Measurements from ENCODE around the gene MCF2L.
"Not testable (repeated sequence)": the region's sequence is repeated elsewhere in the genome, so short reads cannot be mapped to it uniquely, and the experiment has no call there.

The MCF2L gene

GRCh38 chr13:113065406-113066141 is 96.6 kb downstream of the MCF2L start:
- DNase-seq (ENCODE audit: low spot score), result no peak

DNA sequence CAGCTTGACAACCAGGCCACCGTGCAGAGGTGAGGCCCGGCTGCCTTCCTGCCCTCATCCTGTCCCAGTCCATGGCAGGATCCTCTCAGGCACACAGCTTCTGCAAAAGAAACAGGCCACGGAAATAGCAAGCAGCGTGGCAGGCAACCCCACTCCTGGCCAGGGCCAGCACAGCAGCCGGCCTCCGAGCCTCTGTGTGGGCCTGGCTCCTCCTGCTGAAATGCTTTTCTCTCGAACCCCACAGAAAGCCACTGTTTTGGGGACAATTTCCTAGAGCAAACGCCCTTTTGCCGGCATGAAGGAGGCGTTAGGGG is 97.1 kb downstream of the MCF2L start:
- no peak for DNase-seq (ENCODE audit: low spot score)

GRCh38 chr13:113066746-113067145 is 97.7 kb downstream of the MCF2L start:
- no peak for DNase-seq (ENCODE audit: low spot score)

DNA sequence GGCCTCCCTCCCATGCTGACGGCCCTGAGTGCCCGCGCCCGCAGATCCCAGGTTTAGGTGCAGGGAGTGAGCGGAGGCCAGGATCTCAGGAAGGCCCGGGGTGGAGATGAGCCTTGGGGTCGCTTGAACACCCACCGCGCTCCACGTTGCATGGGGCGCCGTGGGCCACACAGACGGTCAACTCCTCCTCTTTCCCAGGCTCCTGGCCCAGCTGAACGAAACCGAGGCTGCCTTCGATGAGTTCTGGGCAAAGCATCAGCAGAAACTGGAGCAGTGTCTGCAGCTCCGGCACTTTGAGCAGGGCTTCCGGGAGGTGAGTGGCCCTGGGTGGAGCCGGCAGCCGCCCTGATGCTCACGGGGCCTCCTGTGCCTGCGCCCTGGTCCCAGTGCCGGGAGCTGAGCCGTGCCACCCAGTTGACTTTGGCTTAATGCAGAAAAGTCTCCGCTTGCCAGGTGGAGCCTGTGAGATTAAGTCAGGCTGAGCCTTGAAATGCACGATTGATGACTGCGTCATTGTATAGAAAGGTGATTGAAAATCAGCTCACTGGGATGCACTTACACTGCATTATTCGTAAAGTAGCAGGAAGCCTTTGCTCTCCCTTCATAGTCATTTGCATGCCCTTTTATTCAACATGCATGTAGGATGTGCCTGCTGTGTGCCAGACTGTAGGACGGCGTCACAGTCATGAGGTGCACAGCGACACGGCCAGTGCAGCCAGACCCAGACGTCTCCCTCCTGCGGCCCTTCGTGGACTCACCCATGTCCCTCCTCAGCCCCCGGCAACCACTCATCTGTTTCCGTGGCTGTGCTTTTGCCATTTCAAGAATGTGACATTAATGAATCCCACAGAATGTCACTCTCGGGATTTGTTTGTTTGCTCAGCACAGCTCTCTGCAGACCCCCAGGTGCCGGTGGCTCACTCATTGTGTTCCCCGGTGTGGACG is 101.1 kb downstream of the MCF2L start:
- no peak for DNase-seq (ENCODE audit: low spot score)

GRCh38 chr13:113070855-113071254 is 101.8 kb downstream of the MCF2L start:
- no peak for DNase-seq (ENCODE audit: low spot score)

DNA sequence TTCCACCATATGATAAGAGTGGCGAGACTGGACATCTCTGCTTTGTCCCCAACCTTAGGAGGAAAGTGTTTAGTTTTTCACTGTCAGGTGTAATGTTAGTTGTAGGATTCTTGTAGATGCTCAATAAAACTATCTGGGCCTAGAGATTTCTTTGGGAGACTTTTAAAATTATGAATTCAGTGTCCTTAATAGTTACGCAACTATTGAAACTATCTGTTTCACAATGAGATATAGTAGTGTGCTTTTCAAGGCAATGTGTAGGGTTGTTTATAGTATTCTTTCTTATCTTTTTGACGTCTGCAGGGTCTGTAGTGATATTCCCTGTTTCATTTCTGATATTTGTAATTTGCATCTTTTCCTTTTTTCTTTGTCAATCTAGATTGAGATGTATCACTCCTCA is 103.4 kb downstream of the MCF2L start:
- DNase-seq (ENCODE audit: low spot score), result no peak

DNA sequence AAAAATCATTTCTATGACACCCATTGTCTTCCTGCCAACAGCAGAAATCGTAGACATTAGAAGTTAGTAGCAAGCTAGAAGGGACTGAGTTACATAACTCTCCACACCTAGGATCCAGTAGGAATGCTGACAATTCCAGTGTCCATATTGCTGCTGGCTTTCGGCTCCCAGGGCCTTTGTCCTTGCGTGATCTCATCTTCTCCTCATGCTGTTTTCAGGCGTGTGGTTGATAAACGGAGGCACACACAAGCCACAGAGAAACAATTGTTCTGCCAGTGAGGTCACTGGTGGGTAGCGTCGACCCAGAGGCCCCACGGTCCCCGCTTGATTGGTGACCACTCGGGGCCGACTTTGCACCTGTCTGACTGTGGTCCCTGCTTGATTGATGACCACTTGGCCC is 104.9 kb downstream of the MCF2L start:
- no peak for DNase-seq (ENCODE audit: low spot score)

DNA sequence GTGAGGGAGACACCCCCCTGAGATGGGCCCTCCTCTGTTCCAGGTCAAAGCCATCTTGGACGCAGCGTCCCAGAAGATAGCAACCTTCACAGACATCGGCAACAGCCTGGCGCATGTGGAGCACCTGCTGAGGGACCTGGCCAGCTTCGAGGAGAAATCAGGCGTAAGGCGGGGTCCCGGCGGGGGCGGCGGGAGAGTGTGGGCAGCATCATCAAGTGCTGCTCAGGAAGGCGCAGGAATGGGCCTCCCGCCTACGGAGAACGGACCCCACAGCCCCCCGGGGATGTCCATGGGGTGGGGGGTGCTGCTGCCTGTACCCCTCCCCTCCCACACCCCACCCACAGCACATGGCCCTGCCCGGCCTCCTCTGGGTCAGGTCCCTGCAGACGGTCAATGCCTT is 105.4 kb downstream of the MCF2L start:
- no peak for DNase-seq (ENCODE audit: low spot score)

DNA sequence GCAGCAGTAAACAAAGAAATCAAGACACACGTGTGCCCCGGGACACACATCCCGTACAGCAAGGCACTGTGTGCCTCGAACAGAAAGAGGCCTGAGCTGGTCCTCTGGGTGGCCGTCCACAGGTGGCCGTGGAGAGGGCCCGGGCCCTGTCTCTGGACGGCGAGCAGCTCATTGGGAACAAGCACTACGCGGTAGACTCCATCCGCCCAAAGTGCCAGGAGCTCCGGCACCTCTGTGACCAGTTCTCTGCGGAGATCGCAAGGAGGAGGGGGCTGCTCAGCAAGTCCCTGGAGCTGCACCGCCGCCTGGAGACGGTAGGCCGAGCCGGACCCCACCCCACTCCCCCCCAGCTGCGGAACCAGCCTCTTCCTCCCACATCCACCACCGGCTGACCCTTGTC is 105.9 kb downstream of the MCF2L start:
- DNase-seq (ENCODE audit: low spot score), result no peak

- no peak for DNase-seq (ENCODE audit: low spot score)
These were observed 106.7 kb downstream of the MCF2L start for GRCh38 chr13:113075711-113076110.

- no peak for DNase-seq (ENCODE audit: low spot score)
These were observed 107.8 kb downstream of the MCF2L start for GRCh38 chr13:113076681-113077401.

DNA sequence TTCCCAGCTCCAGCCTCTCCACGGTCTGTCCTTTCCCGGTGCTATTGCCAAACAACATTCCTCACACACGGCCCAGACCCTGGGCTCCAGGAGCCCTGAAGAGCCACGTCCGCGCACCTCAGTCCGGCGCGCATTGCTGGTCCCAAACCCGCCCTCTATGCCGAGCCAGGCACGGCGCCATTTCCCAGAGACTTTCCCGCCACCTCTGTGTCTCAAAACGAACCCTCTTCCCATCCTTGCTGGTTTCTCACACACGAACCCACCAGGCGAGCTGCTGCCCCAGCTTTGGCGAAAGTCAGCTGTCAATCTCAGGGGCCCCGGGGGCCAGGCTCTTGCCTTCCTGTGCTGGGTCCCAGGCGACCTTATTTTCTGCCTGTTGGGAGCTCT is 108.5 kb downstream of the MCF2L start:
- DNase-seq (ENCODE audit: low spot score), result no peak

DNA sequence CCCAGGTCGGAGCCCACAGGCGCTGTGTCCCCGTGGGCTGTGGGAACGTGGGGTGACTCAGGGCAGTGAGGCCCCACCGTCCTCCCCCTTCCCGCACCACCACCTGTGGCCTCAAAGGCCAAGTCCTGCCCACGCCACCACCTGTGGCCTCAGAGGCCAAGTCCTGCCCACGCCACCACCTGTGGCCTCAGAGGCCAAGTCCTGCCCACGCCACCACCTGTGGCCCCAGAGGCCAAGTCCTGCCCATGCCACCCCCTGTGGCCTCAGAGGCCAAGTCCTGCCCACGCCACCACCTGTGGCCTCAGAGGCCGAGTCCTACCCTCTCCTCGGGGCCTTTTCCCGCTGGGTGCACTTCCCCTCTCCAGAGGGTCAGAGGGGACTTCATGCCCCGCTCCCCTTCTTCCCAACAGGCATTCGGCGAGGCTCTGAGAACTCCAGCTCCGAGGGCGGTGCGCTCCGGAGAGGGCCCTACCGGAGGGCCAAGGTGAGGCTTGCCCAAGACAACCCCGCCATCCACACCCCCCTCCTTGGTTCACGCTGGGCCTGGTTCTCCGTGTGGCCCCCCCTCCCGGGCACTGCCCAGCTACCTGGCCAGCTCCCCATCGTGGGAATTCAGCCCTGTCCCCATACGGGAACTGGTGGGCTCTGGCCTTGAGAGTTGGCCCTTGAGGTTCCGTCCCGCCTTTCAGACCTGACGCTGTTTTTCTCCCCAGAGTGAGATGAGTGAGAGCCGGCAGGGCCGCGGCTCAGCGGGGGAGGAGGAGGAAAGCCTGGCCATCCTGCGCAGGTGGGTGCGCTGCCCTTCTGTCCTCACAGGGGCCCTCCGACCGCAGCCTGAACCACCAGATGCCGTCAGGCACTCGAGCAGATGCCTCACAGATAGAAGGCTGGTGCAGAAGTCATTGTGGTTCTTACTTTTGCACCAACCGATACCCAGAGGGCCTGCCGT is 109.2 kb downstream of the MCF2L start:
- no peak for DNase-seq (ENCODE audit: low spot score)

DNA sequence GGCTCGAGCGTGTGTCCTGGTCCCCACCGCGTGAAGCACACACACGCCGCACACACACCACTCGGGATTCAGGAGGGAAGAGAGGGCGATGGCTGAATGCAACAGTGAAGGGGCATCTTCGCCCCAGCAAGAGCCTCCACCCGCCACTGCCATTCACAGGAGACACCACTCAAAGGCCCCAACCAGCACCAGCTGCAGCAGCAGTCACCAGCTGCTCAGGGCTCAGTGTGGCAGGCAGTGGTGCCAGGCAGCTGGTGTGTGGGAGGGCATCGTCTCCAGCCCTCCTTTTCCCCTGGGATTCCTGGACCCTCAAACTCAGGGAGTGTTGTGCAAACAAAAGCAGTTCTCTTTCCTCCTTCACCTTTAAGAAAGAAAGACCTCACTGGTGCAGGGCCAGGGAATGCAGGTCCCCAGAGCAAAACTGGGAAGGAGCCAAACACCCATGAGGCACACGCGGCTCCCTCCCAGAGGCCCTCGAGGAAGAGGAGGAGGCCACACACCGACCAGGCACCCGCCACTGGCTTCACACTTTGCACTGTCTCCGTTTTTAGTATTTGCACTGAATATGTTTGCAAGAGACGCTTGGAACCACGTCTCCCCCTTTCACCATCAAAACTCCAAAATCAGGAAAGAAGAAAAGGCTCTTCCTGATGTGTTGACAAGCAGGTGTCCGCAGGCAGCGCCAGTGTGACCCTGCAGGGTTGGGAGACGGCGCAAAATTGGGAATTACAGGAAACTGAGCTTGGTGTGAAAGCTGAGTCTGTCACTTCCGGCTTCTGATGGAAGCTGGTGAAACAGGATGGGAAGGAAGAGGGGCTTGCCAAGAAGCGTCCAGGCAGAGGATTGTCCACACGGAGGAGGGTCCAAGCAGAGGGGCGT is 110.1 kb downstream of the MCF2L start:
- DNase-seq (ENCODE audit: low spot score), result no peak

GRCh38 chr13:113079781-113080080 is 110.7 kb downstream of the MCF2L start:
- not testable (repeated sequence) for DNase-seq (ENCODE audit: low spot score)

DNA sequence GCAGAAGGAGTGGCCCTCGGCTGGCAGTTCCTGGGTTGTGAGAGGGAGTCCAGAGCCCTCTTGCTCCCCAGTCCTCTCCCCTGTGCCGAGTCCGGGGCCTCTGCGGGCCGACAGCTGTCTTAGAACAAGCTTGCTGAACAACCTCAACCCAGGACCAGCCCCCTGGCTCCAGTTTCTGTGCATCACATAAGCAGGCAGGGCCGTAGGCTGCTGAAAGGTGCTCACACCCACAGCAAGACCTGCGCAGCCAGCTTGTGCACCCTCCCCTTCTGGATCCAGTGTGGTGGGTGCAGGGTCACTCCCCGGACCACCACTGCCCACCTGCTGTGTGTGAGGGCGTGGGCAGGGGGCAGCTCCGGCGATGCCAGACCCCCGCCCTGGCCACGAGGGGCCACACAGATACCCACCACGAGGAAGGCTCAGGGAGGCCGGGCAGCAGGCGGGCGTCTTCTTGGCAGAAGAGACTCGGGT is 111.4 kb downstream of the MCF2L start:
- DNase-seq (ENCODE audit: low spot score), result no peak

GRCh38 chr13:113080901-113081521 is 112.0 kb downstream of the MCF2L start:
- no peak for DNase-seq (ENCODE audit: low spot score)

- DNase-seq (ENCODE audit: low spot score), result no peak
These were observed 113.4 kb downstream of the MCF2L start for GRCh38 chr13:113082198-113083021.

- DNase-seq (ENCODE audit: low spot score), result no peak
These were observed 114.0 kb downstream of the MCF2L start for GRCh38 chr13:113083022-113083373.
